ENCODE measurements around the gene LCAT. TPM values are rescaled to one million over a fixed set of nuclear protein-coding genes. Genes with fewer than 3 reads are reported as not detected.
A peak's percentile ranks its signal among the peaks of the same experiment; 100 is the strongest.
"Not testable (repeated sequence)": the region's sequence is repeated elsewhere in the genome, so short reads cannot be mapped to it uniquely, and the experiment has no call there.

Gene LCAT, protein sequence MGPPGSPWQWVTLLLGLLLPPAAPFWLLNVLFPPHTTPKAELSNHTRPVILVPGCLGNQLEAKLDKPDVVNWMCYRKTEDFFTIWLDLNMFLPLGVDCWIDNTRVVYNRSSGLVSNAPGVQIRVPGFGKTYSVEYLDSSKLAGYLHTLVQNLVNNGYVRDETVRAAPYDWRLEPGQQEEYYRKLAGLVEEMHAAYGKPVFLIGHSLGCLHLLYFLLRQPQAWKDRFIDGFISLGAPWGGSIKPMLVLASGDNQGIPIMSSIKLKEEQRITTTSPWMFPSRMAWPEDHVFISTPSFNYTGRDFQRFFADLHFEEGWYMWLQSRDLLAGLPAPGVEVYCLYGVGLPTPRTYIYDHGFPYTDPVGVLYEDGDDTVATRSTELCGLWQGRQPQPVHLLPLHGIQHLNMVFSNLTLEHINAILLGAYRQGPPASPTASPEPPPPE
- total RNA-seq: 0.47 TPM

DNA sequence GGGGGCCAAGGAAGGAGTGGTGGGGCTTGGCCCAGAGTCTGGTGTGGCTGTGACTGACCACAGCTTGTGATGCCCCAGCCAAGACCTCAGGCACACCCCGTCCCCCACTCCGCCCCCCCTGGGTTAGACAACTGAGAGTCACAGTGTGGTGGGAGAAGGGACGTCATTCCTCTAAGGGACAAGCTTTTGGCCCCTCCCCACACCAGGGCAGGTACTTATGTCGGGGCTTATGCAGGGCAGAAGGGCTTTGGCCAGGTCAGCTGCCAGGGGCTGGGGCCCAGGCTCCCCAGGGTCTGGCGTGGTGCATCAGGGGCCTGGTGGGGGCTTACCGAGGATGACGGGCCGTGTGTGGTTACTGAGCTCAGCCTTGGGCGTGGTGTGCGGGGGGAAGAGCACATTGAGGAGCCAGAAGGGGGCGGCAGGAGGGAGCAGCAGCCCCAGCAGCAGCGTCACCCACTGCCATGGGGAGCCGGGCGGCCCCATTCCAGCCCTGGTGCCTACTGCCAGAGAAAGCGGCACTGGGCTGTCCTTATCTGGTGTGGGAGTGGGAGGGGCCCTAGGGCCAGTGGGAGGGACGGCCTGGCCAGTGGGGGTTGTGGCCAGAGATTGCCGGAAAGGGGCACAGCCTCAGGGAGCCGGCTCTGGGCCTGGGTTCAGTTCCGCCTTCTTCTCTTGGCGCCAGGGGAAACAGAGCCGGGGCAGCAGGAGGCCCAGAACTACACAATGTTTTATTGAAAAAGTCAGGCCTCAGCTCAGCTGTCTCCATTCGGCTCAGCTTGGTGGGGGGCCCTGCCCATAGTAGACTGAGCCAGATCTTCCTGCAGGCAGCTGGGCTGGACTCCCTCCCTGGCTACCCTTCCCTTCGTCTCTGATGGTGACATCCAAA lies at the start of gene LCAT:
TSS of gene LCAT (minus strand) at position 502 of the 886 bp plus-strand sequence. CDS start at position 483, 19 bp downstream.
- DNase-seq: peak; percentile 75

DNA sequence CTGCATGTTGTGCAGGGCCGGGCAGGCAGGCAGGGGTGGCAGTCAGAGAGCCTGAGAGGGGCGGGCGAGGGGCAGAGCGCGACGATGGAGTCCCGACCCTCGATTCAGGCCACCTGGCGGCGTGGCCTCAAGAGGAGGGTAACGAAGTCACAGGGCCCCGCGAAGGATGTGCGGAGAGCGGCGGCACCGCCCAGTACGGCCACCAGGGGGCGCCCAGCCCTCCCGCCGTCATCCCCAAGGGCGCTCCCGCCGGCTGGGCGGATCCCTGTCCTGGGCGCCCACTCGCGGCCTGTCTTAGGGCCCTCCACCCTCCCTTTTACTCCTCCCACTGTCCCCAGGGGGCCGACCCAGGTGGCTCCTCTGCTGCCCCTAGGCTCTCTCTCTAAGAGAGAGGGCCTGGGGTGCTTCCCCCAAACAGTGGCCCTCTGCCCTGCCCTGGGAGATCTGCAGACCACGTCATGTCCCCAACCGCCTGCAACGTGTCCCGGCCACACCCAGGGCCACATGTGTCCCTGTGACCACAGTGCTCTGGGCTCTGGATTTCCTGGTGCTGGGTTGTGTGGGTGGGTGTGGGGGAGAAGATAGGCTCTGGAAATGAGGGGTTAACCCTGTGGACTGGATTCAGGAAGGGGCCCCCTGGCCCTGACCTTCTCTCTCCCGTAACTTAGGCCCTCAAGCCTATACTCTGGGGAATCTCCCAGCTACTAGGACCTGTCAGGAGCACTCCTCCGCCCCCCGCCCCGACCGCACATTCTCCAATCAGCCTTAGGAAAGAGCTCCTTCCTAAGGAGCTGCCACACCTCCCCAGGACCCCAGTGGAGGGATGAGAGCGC lies 49.5 kb upstream of the LCAT start:
- DNase-seq: peak; percentile 28

DNA sequence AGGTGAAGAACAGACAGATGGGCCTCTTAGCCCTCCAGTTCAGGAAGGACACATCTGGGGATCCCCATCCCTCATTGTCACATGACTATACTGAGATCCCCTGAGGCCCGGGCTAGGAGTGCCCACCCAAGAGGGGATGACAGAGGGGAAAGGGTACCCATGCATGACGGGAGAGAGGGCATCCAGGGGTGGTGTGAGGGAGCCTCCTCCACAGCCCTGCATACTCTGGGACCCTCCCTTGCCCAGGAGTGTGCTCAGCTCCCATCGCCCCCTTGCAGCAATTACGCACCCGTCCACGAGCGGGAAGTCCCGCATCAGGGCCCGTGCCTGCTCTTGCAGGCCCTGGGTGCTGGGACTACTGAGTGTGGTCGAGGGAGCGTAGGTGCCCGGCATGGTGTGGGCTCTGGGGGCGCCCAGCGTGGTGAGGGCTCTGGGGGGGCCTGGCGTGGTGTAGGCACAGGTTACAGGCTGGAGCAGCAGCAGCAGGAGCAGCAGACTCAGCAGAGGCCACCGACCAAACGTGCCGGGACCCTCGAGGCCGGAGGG lies 48.8 kb upstream of the LCAT start:
- no peak for DNase-seq

DNA sequence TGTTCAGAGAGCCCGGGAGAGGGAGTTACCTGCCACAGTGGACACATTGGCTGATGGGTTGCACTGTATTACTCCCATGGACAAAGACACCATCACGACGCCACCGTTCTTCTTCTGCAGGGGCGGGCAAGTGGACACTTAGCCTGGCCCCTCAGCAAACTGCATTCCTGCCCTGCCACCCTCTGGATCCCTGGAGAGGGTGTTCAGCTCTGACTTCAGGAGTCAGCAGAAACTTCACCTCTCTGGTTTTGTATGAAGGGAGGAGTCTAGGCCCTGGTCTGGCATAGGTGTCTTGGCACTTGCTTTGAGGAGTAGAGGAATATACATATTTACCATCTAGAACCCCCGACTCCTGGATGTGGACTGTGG lies 46.1 kb upstream of the LCAT start:
- no peak for DNase-seq

DNA sequence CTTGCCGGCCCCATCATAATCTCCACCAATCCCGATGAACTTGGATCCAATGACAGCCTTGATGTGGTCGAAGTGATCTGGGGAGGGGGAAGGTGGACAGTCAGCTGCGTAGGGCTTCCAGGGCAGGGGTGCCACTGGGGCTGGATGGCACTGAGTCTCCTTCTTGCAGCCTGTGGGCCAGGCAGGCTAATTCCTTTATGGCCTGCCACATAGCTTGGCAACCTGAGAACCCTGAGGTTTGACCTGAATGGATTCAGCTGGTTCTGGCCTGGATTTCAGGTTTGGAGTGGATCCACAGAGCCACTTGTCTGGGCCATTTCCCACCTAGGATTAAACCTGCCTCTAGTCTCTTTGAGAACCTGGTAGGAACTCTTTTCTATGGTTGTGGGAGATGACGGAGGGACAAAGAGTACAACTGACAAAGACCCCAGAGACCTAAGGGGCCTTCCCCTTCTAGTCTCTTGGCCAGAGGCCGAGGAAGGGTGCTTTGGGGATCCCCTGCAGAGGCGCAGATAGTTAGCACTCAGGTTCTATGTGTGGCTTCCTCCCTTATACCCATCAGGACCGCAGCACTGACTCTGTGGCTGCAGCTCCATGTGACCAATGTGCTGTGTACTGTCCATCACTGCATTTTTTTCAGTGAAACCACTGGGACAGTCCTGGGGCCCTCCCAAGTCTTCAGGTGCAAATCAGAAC lies 45.5 kb upstream of the LCAT start:
- no peak for DNase-seq

DNA sequence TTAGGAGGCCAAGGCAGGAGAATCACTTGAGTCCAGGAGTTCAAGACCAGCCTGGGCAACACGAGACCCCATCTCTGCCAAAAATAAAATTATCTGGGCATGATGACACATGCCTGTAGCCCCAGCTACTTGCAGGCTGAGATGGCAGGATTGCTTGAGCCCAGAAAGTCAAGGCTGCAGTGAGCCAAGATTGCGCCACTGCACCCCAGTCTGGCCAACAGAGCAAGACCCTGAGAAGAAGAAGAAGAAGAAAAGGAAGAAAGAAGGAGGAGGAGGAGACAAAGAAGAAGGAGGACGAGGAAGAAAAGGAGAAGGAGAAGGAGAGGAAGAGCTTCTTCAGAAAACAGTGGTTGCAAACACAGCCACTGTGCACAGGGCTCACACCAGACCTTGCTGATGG lies 44.8 kb upstream of the LCAT start:
- DNase-seq: no peak

DNA sequence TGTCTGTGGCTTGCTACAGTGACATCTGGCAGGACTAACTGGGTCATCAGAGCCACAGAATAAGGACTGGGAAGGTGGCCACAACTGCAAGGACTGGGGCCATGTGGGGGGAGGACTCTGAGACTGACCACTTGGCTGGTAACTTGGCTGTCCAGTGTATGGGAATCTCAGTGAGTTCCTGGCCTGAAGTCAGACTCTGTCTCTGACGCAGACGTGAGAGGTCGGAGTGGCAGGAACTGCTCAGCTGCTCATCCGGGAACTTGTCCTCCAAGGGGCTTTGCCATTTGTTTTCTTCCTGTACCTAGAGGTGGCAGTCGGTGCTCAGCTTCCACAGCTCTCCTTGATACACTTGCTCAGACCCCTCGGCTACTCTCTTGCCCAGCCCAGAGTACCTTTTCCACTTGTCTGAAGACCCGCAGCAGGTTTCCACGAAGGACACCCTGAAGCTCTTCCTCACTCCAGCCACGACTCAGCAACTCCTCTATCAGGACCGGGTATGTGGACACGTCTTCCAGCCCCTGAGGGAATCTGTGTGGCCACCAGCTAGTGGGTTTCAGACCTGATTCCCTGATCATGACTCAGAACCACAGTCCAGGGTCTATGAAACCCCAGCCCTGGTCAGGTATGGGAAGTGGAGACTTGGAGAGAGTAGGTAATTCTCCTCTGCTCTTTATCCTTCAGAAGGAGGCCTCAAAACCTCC lies 43.7 kb upstream of the LCAT start:
- no peak for DNase-seq

DNA sequence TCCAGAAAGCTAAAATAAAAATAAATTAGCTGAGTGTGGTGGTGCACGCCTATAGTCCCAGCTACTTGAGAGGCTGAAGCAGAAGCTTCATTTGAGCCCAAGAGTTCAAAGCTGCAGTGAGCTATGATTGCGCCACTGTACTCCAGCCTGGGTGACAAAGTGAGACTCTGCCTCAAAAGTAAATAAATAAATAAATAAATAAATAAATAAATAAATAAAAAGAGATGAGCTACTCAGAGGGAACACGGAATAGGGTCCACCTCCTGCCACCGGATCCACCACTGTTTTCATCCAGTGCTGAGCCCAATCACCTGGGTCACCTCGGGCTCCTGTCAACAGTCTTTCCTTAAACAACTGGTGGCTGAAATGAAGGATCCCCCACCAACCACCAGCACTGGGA lies 43.0 kb upstream of the LCAT start:
- DNase-seq: no peak

DNA sequence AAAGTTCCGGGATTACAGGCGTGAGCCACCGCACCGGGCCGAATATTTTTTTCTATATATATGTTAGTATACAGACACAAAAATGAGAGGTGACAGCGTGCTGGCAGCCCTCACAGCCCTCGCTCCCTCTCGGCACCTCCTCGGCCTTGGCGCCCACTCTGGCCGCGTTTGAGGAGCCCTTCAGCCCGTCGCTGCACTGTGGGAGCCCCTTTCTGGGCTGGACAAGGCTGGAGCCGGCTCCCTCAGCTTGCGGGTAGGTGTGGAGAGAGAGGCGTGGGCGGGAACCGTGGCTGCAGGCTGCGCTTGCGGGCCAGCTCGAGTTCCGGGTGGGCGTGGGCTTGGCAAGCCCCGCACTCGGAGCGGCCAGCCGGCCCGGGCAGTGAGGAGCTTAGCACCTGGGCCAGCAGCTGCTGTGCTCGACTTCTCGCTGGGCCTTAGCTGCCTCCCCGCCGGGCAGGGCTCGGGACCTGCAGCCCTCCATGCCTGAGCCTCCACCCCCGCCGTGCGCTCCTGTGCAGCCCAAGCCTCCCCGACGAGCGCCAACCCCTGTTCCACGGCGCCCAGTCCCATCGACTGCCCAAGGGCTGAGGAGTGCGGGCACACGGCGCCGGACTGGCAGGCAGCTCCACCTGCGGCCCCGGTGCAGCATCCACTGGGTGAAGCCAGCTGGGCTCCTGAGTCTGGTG lies 38.2 kb upstream of the LCAT start:
- no peak for DNase-seq

DNA sequence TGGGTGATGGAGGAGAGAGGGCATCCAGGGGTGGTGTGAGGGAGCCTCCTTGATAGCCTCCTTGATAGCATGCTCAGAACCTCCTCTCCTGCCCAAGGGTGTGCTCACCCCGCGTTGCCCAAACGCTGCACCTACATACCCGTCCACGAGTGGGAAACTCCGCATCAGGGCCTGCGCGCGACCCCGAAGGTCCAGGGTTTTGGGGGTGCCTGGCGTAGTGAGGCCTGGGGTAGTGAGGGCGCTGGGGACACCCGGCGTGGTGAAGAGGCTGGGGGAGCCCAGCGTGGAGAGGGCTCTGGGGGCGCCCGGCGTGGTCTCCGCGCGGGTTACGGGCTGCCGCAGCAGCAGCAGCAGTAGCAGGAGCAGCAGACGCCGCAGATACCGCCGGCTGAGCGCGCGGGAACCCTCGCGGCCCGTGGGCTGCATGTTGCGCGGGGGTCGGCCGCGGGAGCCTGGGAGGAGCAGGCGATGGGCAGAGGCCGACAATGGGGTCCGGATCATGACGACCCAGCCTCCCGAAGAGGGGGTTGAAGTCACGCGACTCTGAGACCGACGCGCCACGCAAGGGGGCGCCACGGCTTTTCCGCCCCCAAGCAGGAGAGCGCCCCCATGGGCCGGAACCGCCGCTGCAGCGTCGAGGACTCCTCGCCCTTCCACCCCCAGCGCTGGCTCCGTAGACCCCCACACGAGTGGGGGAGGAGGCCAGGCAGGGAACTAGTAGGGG lies 36.2 kb upstream of the LCAT start, which contains the start of gene DPEP3:
TSS of gene DPEP3 (minus strand) at position 545 of the 724 bp plus-strand sequence. CDS start at position 426, 119 bp downstream.
- DNase-seq: no peak

DNA sequence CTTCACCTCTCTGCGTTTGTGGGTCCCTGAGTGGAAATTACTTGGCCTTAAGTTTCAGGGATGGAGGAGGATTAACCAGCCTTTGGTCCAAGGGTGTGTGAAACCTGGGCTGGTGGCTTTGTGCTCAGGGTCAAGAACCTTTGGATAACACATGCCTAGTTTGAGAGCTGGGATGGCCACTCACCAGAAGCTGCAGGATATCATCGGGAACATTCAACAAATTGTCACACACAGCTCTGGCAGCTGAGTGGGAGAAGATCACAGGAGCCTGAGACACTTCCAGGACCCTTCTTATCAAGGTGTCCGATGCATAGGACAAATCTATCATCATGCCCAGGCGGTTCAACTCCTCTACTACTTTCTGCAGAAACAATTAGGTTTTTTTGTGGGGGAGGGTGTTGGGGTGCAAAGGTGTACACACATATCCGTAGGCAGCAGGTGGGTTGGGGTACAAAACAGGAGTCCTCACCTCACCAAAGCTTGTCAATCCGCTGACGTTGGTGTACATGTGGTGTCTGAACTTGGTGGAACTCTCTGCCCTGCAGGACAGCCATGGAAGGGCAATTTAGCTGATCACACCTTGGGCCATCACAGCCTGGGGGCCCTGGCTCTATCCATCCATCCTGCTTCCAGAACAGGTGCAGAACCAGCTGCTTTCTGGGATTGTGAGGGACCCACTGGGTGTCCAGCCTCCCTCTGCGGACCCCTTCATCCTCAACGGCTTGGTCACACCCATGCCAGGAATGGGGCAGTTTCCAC lies 33.7 kb upstream of the LCAT start:
- no peak for DNase-seq

DNA sequence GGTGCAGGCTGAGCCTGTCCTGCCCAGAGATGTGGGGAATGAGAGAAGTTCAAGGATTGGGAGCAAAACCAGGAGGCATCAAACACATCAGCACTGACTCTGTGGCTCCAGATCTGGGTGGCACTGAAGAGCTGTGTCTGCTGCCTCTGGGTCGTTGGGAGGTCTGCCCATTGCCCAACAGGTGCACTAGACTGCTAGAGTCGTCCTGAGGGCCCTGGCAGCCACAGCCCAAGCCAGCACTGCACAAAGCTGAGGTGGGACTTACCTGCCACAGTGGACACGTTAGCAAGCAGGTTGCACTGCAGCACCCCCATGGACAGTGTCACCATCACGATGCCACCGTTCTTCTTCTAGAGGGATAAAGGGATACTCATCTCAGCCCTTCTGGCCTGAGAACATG lies 33.1 kb upstream of the LCAT start:
- no peak for DNase-seq

DNA sequence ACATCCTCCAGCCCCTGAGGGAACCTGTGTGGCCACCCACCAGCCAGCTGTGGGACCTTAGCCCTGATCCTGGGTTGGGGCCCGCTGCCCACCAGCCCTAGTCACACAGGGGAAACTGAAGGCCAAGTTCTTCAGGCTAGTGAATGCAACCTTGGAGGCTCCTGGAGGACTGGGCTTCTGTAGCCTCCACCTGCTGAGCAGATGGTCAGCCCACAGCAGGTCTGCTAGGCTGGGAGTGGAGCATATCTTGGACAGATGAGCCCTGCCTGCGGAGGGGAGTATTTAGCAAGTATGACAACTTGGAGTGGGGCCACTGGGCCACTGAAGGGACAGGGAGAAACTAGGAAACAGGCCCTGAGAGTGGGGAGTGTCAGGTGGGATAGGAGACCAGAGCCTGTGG lies 32.3 kb upstream of the LCAT start:
- DNase-seq: no peak

DNA sequence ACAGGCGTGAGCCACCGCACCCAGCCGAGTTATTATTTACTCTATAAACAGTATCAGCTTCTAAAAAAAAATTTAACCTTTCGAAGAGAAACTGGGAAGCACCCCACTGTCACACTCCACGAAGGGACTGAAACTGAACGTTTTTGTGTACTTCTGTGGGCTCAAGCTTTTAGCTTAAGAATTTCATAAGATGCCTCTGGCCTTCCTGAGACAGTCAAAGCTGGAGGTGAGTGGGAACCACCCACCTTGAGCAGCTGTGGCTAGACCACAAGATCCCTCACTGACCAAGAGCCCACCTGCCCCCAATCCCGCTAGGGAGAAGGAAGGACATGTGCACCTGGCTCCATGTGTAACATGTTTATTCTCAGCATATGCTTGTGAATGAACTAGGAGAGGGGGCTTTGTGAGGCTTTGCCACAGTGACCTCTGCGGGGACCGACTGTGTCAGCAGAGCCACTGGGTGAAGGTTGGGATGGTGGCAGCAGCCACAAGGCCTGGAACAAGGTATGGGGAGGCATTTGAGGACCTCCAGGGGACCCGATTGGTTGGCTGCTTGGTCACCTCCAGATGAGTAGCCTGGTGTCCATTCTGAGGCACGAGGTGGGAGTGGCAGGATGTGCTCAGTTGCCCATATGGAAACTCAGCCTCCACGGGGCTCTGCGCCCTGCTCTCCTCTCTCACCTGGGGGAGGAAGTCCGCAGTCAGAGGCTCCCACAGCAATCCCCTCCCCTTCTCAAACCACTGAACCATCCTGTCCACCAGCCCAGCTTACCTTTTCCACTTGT lies 31.6 kb upstream of the LCAT start:
- no peak for DNase-seq

DNA sequence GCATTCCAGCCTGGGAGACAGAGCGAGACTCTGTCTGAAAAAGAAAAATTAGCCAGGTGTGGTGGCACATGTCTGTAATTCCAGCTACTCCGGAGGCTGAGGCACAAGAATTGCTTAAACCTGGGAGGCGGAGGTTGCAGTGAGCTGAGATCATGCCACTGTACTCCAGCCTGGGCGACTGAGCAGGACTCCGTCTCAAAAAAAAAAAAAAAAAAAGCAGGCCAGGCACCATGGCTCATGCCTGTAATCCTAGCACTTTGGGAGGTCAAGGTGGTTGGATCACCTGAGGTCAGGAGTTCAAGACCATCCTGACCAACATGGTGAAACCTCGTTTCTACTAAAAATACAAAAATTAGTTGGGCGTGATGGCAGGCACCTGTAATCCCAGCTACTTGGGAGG lies 28.4 kb upstream of the LCAT start:
- not testable (repeated sequence) for DNase-seq

DNA sequence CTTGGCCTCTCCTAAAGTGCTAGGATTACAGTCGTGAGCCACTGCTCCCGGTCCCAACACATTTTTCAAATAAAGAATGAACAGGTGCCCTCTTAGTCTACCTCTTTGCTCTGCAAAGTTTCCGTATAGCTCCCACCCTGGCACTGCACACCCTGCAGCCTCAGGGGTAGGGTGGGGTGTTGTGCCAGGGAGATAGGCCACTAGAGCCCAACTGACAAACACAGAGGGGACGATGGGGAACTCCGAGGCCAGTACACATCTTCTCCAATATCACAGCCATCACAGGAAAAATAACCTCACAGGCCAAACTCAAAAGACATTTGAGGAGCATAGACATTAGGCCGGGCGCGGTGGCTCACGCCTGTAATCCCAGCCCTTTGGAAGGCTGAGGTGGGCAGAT lies 27.2 kb upstream of the LCAT start:
- no peak for DNase-seq

DNA sequence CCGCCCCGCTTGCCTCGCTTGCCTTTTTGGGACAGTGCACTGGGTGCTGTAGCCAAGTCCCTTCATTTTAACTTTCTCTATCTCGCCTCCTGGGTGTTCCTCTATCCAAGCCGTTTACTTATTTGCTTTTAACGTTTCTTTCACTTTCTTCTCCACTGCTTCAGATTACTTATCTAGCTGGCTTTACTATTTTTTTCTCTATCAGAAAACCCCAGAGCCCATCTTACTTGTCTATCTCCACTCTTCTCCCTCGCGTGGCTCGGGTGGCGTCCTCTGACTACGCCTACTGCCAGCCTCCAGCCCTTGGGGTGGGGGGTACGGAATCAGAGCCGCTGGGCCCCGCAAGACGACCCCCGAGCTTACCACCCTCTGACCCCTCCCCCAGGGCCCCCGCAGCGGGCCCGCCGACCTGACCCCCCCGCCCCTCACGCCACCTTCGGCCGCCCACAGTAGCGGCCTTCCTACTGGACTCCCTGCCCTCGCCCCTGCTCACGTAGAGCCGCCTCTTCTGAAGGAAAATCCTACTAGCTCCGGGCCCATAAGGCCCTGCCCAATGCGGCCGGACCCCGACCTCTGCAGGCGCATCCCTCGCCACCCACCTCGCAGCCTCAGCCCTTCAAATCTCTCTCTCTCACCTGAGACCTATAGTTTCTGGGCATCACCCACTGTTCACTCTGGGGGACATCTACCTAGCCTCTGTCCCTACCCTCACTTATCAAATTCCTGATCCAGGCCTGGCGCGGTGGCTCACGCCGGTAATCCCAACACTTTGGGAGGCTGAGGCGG lies 25.5 kb upstream of the LCAT start:
- no peak for DNase-seq

Data from occipital lobe (tissue), 2 donors.